Smooth muscle cell (in vitro differentiated cells): ENCODE measurements around the gene SLC35C1. TPM values are rescaled to one million over a fixed set of nuclear protein-coding genes. Genes with fewer than 3 reads are reported as not detected.
A peak's percentile ranks its signal among the peaks of the same experiment; 100 is the strongest.
"Not testable (repeated sequence)": the region's sequence is repeated elsewhere in the genome, so short reads cannot be mapped to it uniquely, and the experiment has no call there.

Experiments
- DNase-seq: peaks from one replicate; lab custom pipeline; 2025; ENCODE audit not compliant: unreplicated experiment; lab: John Stamatoyannopoulos, UW
- H2AFZ ChIP-seq: fragments of 200-600 bp; sonication (generic); 2 replicates; pipeline ENCODE4 v1.6.0; 2016; ENCODE audit warnings: antibody characterized with exemption, low read depth, mild to moderate bottlenecking
- H3F3A ChIP-seq: fragments of 200-600 bp; sonication (generic); 2 replicates; pipeline ENCODE4 v1.6.0; 2017; ENCODE audit warnings: antibody characterized with exemption, low read depth
- H3K27ac ChIP-seq: fragments of 200-600 bp; sonication (generic); 2 replicates; pipeline ENCODE4 v1.5.1; 2016; ENCODE audit warnings: low read depth, mild to moderate bottlenecking
- H3K27me3 ChIP-seq: fragments of 200-600 bp; sonication (generic); 2 replicates; pipeline ENCODE4 v1.6.1; 2016; ENCODE audit warnings: low read depth, mild to moderate bottlenecking
- H3K36me3 ChIP-seq: fragments of 200-600 bp; sonication (generic); 2 replicates; pipeline ENCODE4 v1.5.1; 2016; ENCODE audit warnings: low read depth
- H3K4me1 ChIP-seq: fragments of 200-600 bp; sonication (generic); 2 replicates; pipeline ENCODE4 v1.5.1; 2016; ENCODE audit warnings: low read depth
- H3K4me2 ChIP-seq: fragments of 200-600 bp; sonication (generic); 2 replicates; pipeline ENCODE4 v1.6.0; 2016; ENCODE audit warnings: mild to moderate bottlenecking
- H3K4me3 ChIP-seq: fragments of 200-600 bp; sonication (generic); 2 replicates; pipeline ENCODE4 v1.5.1; 2016; ENCODE audit warnings: mild to moderate bottlenecking
- H3K79me2 ChIP-seq: fragments of 200-600 bp; sonication (generic); 2 replicates; pipeline ENCODE4 v1.6.0; 2016; ENCODE audit warnings: low read depth, mild to moderate bottlenecking
- H3K9ac ChIP-seq: fragments of 200-600 bp; sonication (generic); 2 replicates; pipeline ENCODE4 v1.6.0; 2016; ENCODE audit warnings: low read depth
- H3K9me3 ChIP-seq: fragments of 200-600 bp; sonication (generic); replicated peaks from 2 replicates; pipeline ENCODE4 v1.5.1; 2016; ENCODE audit warnings: low read depth
- H4K20me1 ChIP-seq: fragments of 200-600 bp; sonication (generic); 2 replicates; pipeline ENCODE4 v1.6.0; 2016; ENCODE audit warnings: low read depth
- CTCF ChIP-seq: fragments of 200-600 bp; sonication (generic); IDR thresholded peaks from 2 replicates; pipeline ENCODE4 v1.5.1; 2017; ENCODE audit warnings: borderline replicate concordance, mild to moderate bottlenecking, antibody characterized with exemption; ENCODE audit not compliant: insufficient read depth, poor library complexity, severe bottlenecking
- WGBS: methylation state at CpG from one replicate; pipeline ENCODE4 v1.1.7; 2016; ENCODE audit warnings: low lambda C conversion rate; 5-methylcytosine and 5-hydroxymethylcytosine counted together
- polyA plus RNA-seq: library from polyadenylated mRNA; unstranded; fragments of >200 nt; fragmentation: Nextera tagmentation; extraction: Ambion mirVana; gene quantifications from 2 replicates; pipeline ENCODE4 v1.2.1, GENCODE V29; 2016
- total RNA-seq: library from RNA; depleted of rRNA; stranded (reverse); fragments of >200 nt; gene quantifications from 2 replicates; pipeline ENCODE4 v1.2.3, GENCODE V29; 2014

The SLC35C1 gene
- total and polyA plus RNA-seq, 2 experiments from 2014 or later, result 8.9 to 32.7 TPM

- no peak for DNase-seq
- H3K9ac ChIP-seq, result peak overlapping the region; percentile 97
- no peak overlapping the region for H2AFZ ChIP-seq
- H3K27ac ChIP-seq, result no peak overlapping the region
- H3F3A ChIP-seq, result no peaks in the 10 kb centered on the region
- TF ChIP-seq CTCF, result no peak
- peaks cover 18% of the 10 kb centered on the region for H3K4me1 ChIP-seq
- WGBS, result 90% methylated on average over 20 of the region's 20 CpGs
- H3K4me2 ChIP-seq, result peak overlapping the region; percentile 100
- H3K36me3 ChIP-seq, result no peaks in the 10 kb centered on the region
- H3K9me3 ChIP-seq, result no peaks in the 10 kb centered on the region
- peaks cover 22% of the 10 kb centered on the region for H3K79me2 ChIP-seq
- peak overlapping the region; percentile 92 for H3K4me3 ChIP-seq
- no peaks in the 10 kb centered on the region for H3K27me3 ChIP-seq
- H4K20me1 ChIP-seq, result peaks cover 56% of the 10 kb centered on the region
These were observed 1.4 kb downstream of the SLC35C1 start for GRCh38 chr11:45806072-45806933.

- Histone ChIP-seq H3K4me1 (peaks cover 18% of the 10 kb centered on the region), H3F3A (no peaks in the 10 kb centered on the region), H3K79me2 (peaks cover 22% of the 10 kb centered on the region), H3K27me3 (no peaks in the 10 kb centered on the region), H2AFZ (no peak overlapping the region), H3K9ac (no peak overlapping the region), H3K4me2 (peak overlapping the region; percentile 100), H3K27ac (no peak overlapping the region), H3K4me3 (peak overlapping the region; percentile 92), H3K9me3 (no peaks in the 10 kb centered on the region), H4K20me1 (peaks cover 65% of the 10 kb centered on the region), H3K36me3 (no peaks in the 10 kb centered on the region)
- no peak for DNase-seq
- WGBS, result 85% methylated on average over 7 of the region's 7 CpGs
- no peak for TF ChIP-seq CTCF
These were observed 2.2 kb downstream of the SLC35C1 start for GRCh38 chr11:45806937-45807791.

- H3K27ac ChIP-seq, result no peak overlapping the region
- 93% methylated on average over 4 of the region's 4 CpGs for WGBS
- H3K79me2 ChIP-seq, result peaks cover 22% of the 10 kb centered on the region
- H3K27me3 ChIP-seq, result no peaks in the 10 kb centered on the region
- H3K9ac ChIP-seq, result no peak overlapping the region
- H2AFZ ChIP-seq, result no peak overlapping the region
- DNase-seq, result no peak
- TF ChIP-seq CTCF, result no peak
- no peak overlapping the region for H3K4me3 ChIP-seq
- H3K36me3 ChIP-seq, result no peaks in the 10 kb centered on the region
- peaks cover 66% of the 10 kb centered on the region for H4K20me1 ChIP-seq
- peaks cover 18% of the 10 kb centered on the region for H3K4me1 ChIP-seq
- no peaks in the 10 kb centered on the region for H3F3A ChIP-seq
- no peaks in the 10 kb centered on the region for H3K9me3 ChIP-seq
- peak overlapping the region; percentile 100 for H3K4me2 ChIP-seq
These were observed 2.9 kb downstream of the SLC35C1 start for GRCh38 chr11:45807792-45808238.

GRCh38 chr11:45808427-45808826, 3.5 kb downstream of the SLC35C1 start:
- H3K9me3 ChIP-seq, H3K9ac ChIP-seq, H3K4me2 ChIP-seq, H3K27ac ChIP-seq, H2AFZ ChIP-seq, H3F3A ChIP-seq, H3K36me3 ChIP-seq, DNase-seq, H3K4me3 ChIP-seq, H3K27me3 ChIP-seq: not testable (repeated sequence)
- H3K4me1 ChIP-seq, result peaks cover 18% of the 10 kb centered on the region
- H4K20me1 ChIP-seq, result peaks cover 70% of the 10 kb centered on the region
- WGBS, result 96% methylated on average over 6 of the region's 6 CpGs
- peaks cover 22% of the 10 kb centered on the region for H3K79me2 ChIP-seq
